HUES48 (cell line): ENCODE results near the gene OR6S1.

Experiments used
- H3K27ac ChIP-seq: one replicate; pipeline ENCODE4 v1.7.0; 2013; ENCODE audit warnings: low read depth, low read length, inconsistent platforms
- H3K27me3 ChIP-seq: 2 replicates; pipeline ENCODE4 v1.6.1; 2013; ENCODE audit warnings: mild to moderate bottlenecking, low read length; ENCODE audit not compliant: control insufficient read depth, insufficient read depth
- H3K36me3 ChIP-seq: 2 replicates; pipeline ENCODE4 v1.6.1; 2013; ENCODE audit warnings: low read length; ENCODE audit not compliant: control insufficient read depth, insufficient read depth
- H3K4me1 ChIP-seq: 2 replicates; pipeline ENCODE4 v1.6.1; 2013; ENCODE audit warnings: mild to moderate bottlenecking, low read length; ENCODE audit not compliant: control insufficient read depth, insufficient read depth
- H3K4me3 ChIP-seq: 2 replicates; pipeline ENCODE4 v1.5.1; 2013; ENCODE audit warnings: mild to moderate bottlenecking, low read depth, low read length
- H3K9ac ChIP-seq: 2 replicates; pipeline ENCODE4 v1.6.1; 2013; ENCODE audit warnings: mild to moderate bottlenecking, low read depth, low read length, moderate library complexity
- H3K9me3 ChIP-seq: 2 replicates; pipeline ENCODE4 v1.6.1; 2013; ENCODE audit warnings: low read length; ENCODE audit not compliant: control insufficient read depth, insufficient read depth

OR6S1 gene

DNA sequence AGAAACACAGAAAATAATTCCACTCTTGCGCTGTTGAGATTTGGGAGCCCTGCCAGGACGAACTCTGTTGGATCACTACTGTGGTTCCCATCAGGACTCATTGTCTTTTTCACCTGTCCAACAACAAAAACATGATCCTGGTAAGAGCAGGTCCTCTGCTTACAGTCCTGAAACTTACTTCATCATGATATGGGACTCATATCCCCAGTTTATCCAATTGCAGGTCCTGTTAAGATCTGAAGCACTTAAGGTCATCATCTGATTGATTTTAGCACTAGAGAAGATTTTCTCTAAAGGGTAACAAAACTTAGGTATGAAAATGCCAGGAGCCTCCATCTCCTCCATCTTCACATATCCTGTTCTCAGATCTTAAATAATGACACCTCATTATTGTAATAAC, at the start of gene OR6S1:
Gene OR6S1, minus strand, starts transcription at position 101 of the 400 bp plus-strand sequence. Its CDS starts 0 bp downstream, at position 101.
- Histone ChIP-seq H3K9me3 (no peaks in the 10 kb centered on the region), H3K4me3 (no peak within 1 kb of the TSS), H3K27ac (no peak within 1 kb of the TSS), H3K27me3 (no peaks in the 10 kb centered on the region), H3K4me1 (no peaks in the 10 kb centered on the region), H3K9ac (no peak within 1 kb of the TSS), H3K36me3 (no peaks in the 10 kb centered on the region)

DNA sequence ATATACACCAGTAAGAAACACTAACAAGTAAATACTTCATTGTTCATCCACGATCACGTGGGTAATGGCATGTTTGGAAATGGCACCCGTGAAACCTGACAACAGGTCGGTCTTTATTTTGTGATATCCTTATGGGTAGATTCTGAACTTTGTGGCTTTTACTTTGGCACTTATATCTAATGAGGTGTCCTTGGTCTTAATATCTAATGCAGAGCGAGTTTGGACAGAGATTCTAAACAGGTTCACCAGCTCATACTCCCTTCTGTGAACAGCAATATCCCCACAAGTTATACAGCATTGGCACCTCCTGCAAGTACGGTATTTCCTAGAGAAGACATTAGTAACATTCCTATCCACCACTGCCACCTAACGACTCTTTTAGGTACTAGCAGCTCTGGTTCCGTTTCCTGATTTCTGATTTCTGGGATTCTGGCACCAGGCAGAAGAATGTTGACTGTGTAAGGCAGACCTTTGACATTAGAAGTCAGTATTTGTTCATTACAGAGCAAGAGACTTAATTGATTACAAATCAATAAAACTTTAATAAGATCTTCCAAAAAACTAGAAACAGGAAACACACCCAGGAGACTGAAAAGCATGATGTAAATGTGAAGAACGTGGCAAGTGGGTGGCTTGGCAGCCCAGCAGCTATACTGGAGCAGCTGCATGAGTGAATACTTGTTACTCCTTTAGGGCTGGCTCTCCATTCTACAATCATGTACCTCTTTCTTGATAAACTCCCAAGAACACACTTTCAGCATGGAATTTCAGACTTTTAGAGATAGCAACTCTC, 49.6 kb upstream of the OR6S1 start:
- Histone ChIP-seq H3K9ac (no peak overlapping the region), H3K4me1 (no peaks in the 10 kb centered on the region), H3K27ac (no peak overlapping the region), H3K9me3 (no peaks in the 10 kb centered on the region), H3K36me3 (no peaks in the 10 kb centered on the region), H3K4me3 (no peak overlapping the region), H3K27me3 (no peaks in the 10 kb centered on the region)

- Histone ChIP-seq H3K36me3 (no peaks in the 10 kb centered on the region), H3K4me1 (peaks cover 5% of the 10 kb centered on the region; the same call in 1 of the 2 replicates), H3K27me3 (no peaks in the 10 kb centered on the region), H3K4me3 (no peak within 1 kb of the TSS), H3K9me3 (no peaks in the 10 kb centered on the region), H3K9ac (no peak within 1 kb of the TSS), H3K27ac (no peak within 1 kb of the TSS)
Measured at GRCh38 chr14:20688167-20688839, 46.8 kb upstream of the OR6S1 start, which contains the start of gene ANG. Gene ANG (plus strand): TSS chr14:20688764. CDS start chr14:20693565, 4,801 bp downstream.

GRCh38 chr14:20687362-20688166, 46.1 kb upstream of the OR6S1 start:
- Histone ChIP-seq H3K9me3 (no peaks in the 10 kb centered on the region), H3K9ac (no peak overlapping the region), H3K27ac (peak overlapping the region; percentile 0), H3K4me1 (peaks cover 5% of the 10 kb centered on the region; the same call in 1 of the 2 replicates), H3K4me3 (no peak overlapping the region), H3K36me3 (no peaks in the 10 kb centered on the region), H3K27me3 (no peaks in the 10 kb centered on the region)

DNA sequence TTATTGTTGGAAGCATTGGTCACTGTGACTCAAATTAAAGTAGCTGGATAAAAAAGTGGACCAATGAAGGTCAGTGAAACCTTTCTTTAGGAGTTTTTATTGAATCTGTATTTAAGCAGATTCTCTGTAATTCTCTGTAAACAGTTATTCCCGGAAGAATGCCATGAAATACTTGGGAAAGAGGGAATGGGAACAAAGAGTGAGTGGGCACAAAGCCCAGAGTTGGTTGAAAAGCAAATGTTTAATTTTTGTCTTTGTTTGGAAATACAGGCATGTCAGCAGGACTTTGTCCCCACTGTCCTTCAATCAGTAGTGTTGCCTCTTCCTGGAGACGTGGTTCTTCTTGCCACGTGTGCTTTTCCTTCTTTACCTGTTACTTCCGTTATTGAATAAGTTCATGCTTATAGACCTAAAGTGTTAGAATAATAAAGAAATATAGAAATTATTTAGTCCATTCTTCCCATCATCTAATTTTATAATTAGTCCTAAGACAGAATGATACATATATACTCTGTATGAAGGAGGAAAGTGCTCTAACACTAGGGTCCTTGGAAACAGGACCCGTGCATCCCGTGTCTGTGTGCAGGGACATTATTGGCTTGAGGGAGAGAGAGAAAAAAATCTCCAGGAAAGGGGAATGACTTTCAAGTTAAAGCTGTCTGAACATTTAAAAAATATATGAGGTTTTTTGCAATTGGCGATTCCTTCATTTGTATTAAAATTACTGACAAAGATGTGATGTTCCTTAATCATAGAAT, 45.1 kb upstream of the OR6S1 start:
- Histone ChIP-seq H3K9ac (no peak overlapping the region), H3K27ac (no peak overlapping the region), H3K4me1 (peaks cover 5% of the 10 kb centered on the region; the same call in 1 of the 2 replicates), H3K9me3 (no peaks in the 10 kb centered on the region), H3K27me3 (no peaks in the 10 kb centered on the region), H3K36me3 (no peaks in the 10 kb centered on the region), H3K4me3 (no peak overlapping the region)

DNA sequence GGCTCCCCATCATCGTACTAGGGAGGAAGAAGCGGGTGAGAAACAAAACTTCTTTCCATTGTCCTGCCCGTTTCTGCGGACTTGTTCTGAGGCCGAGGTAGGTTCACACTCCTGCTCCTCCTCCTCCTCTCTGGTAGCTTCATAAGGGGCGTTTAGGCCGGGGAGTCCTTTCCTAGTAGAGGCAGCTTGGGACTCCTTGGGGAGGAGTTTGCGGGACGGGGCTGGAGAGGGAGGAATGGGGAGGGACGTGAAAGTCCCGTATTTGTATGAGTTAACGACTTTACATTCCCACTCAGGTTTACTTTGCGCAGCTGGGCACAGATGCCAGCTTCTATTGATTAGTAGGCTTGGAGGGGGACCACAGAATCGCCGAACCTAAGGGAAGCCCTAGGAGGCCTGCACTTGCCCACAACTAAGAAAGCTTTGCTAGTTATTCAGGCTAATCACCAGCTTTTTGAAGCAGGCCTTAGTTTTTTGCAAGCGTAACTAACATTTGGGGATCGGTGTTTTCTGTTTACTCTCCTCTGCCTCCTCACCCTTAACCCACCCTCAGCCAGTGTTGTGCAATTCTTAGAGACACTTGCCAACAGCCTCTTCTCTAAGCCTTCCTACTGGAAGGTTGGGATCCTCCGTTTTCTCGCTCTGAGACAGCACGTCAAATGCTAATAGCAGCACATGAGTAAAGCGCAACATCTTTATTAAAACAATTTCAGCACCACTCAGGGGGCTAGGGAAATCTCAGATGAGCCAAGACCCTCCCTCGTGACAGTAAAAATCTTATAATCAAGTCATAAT, 43.4 kb upstream of the OR6S1 start:
- peak overlapping the region; percentile 87 for H3K27ac ChIP-seq
- H3K4me1 ChIP-seq: peaks cover 14% of the 10 kb centered on the region
- H3K27me3 ChIP-seq: no peaks in the 10 kb centered on the region
- peak overlapping the region; percentile 54 for H3K9ac ChIP-seq
- H3K4me3 ChIP-seq: peak overlapping the region; percentile 91
- H3K36me3 ChIP-seq: no peaks in the 10 kb centered on the region
- no peaks in the 10 kb centered on the region for H3K9me3 ChIP-seq

GRCh38 chr14:20683891-20684661, 42.6 kb upstream of the OR6S1 start, which contains the start of gene RNASE4:
Gene RNASE4 (plus strand): TSS chr14:20684560. CDS start chr14:20699372, 14,812 bp downstream.
- Histone ChIP-seq H3K4me3 (peak within 1 kb of the TSS; percentile 91), H3K36me3 (no peaks in the 10 kb centered on the region), H3K27me3 (no peaks in the 10 kb centered on the region), H3K9me3 (no peaks in the 10 kb centered on the region), H3K9ac (peak within 1 kb of the TSS; percentile 55), H3K4me1 (peaks cover 14% of the 10 kb centered on the region), H3K27ac (peak within 1 kb of the TSS; percentile 87)

- H3K9ac ChIP-seq: peak overlapping the region; percentile 88
- H3K9me3 ChIP-seq: no peaks in the 10 kb centered on the region
- H3K27me3 ChIP-seq: no peaks in the 10 kb centered on the region
- peak overlapping the region; percentile 94 for H3K27ac ChIP-seq
- peaks cover 14% of the 10 kb centered on the region for H3K4me1 ChIP-seq
- H3K4me3 ChIP-seq: peak overlapping the region; percentile 91
- no peaks in the 10 kb centered on the region for H3K36me3 ChIP-seq
Measured at GRCh38 chr14:20683125-20683890, 41.8 kb upstream of the OR6S1 start.
